ENCODE results near the gene TMEM179B.

GRCh38 chr11:62799486-62799885 is 12.3 kb downstream of the TMEM179B start:
- TF ChIP-seq EP300 (IDR thresholded peaks at IDR 0.05; ENCODE audit: low read depth) (no peak), CTCF (IDR thresholded peaks at IDR 0.05) (no peak), POLR2A (IDR thresholded peaks at IDR 0.05) (no peak)

Measured in transverse colon (tissue), 3 donors.